GM13976 (cell line): ENCODE results near the gene DEFB112.

Source experiments
- DNase-seq: peaks from one replicate; pipeline ENCODE4 v3.0.0; 2012; ENCODE audit warnings: low spot score
- in situ Hi-C: fragments of 300-500 bp; cut with MboI; formaldehyde crosslinking; loops from one replicate; pipeline ENCODE4 v1.12.0; 2022; ENCODE audit warnings: low sequenced_read_pairs, mixed read lengths, inconsistent platforms; ENCODE audit not compliant: unreplicated experiment
- TF ChIP-seq, protein P1 (sequence below): IDR thresholded peaks from 2 replicates; pipeline ENCODE4 v1.5.1; 2012; ENCODE audit warnings: borderline replicate concordance, mild to moderate bottlenecking; ENCODE audit not compliant: insufficient read depth; ENCODE audit errors: extremely low read depth, missing control alignments, control extremely low read depth

Gene DEFB112, protein sequence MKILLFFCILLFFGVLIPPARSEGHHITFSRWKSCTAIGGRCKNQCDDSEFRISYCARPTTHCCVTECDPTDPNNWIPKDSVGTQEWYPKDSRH

DNA sequence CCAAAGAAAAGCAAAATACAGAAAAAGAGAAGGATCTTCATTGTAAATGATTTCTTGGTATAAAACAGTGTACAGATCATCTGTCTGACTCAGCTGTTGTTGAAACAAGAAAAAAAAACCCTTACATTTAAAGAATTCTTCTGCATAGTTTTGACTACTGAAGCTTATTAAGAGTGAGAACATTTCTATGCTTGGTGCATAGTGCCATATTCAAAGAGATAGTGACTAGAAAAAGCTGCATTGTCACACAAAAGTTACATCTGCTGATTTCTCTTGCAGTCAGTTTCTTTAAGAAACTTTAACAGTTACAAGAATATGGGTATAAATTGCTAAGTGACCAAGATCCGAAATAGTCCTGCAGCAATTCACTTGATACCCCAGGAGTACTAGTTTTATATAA lies at the start of gene DEFB112:
Gene DEFB112 (minus strand): TSS at position 101 of the 400 bp plus-strand sequence. CDS start 60 bp downstream, at position 41.
- in situ Hi-C loops = no loop called here
- TF ChIP-seq, protein P1, sequence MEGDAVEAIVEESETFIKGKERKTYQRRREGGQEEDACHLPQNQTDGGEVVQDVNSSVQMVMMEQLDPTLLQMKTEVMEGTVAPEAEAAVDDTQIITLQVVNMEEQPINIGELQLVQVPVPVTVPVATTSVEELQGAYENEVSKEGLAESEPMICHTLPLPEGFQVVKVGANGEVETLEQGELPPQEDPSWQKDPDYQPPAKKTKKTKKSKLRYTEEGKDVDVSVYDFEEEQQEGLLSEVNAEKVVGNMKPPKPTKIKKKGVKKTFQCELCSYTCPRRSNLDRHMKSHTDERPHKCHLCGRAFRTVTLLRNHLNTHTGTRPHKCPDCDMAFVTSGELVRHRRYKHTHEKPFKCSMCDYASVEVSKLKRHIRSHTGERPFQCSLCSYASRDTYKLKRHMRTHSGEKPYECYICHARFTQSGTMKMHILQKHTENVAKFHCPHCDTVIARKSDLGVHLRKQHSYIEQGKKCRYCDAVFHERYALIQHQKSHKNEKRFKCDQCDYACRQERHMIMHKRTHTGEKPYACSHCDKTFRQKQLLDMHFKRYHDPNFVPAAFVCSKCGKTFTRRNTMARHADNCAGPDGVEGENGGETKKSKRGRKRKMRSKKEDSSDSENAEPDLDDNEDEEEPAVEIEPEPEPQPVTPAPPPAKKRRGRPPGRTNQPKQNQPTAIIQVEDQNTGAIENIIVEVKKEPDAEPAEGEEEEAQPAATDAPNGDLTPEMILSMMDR = no peak
- no peak for DNase-seq

GRCh38 chr6:50098641-50098993 lies 48.9 kb upstream of the DEFB112 start:
- in situ Hi-C loops = no loop called here
- DNase-seq = no peak
- TF ChIP-seq, protein P1 = no peak

GRCh38 chr6:50097966-50098640 lies 48.4 kb upstream of the DEFB112 start:
- no peak for DNase-seq
- TF ChIP-seq, protein P1 = no peak
- in situ Hi-C loops = no loop called here

GRCh38 chr6:50096296-50096695 lies 46.6 kb upstream of the DEFB112 start:
- no peak for DNase-seq
- TF ChIP-seq, protein P1 = no peak
- in situ Hi-C loops = no loop called here

- no peak for DNase-seq
- in situ Hi-C loops = no loop called here
Measured at GRCh38 chr6:50093938-50094272, 44.2 kb upstream of the DEFB112 start.

DNA sequence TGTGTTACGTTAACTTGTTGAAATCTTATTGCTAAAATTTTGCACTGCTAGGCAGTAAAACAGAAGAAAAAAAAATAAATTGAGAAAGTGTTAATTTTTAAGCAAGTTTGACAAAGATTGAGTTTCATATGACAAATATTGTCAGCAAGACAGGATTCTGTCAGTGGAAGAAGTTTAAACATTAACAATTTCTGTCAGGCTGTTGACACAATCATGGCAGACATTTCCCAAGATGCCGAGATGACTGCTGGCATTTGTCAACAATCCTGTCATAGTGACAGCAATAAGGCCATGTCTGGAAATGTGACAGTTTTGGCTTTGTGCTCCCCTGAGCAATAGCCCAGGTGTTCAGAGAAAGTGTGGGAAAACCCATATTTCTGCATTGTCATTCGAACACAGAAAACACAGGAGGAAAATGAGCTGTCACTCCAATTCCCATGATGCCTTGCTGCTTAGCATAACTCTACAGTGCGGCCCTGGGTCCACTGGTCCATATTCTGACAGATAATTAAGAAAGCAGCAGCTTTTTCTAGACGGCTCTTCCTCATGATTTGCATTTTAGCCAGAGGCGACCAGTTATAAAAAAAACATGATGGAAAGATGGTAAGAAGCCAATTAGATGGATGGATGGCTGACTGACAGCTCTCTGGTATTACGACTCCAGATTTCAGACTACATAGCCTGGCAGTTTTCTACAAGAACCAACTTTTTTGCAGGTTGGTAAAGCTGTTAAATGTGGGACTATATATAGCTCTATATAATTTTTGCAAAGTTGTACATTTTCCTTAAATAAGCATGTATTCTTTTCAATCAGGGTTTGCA lies 43.6 kb upstream of the DEFB112 start:
- no peak for DNase-seq
- TF ChIP-seq, protein P1 = no peak
- in situ Hi-C loops = no loop called here

More at GRCh38 chr6:50093938-50094272, 44.2 kb upstream of the DEFB112 start:
- TF ChIP-seq, protein P1 = no peak
